DMS 273 (cell line): ENCODE measurements around the gene CHD2.
"Not testable (repeated sequence)": the region's sequence is repeated elsewhere in the genome, so short reads cannot be mapped to it uniquely, and the experiment has no call there.

Experiments
- DNase-seq: peaks from one replicate; lab custom pipeline; 2025; ENCODE audit not compliant: unreplicated experiment; lab: John Stamatoyannopoulos, UW

The CHD2 gene

DNA sequence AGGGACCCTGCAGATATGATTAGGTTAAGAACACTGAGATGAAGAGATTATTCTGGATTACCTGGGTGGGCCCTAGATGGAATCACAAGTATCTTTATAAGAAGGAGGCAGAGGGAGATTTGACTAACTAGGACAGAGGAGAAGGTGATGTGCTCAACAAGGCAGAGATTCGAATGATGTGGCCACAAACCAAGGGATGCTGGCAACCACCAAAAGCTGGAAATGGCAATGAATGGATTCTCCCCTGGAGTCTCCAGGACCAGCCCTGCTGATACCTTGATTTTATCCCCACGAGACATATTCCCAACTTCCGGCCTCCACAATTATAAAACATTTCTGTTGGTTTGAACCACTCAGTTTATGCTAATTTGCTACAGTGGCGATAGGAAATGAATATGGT is 146.0 kb downstream of the CHD2 start:
- DNase-seq, result no peak

DNA sequence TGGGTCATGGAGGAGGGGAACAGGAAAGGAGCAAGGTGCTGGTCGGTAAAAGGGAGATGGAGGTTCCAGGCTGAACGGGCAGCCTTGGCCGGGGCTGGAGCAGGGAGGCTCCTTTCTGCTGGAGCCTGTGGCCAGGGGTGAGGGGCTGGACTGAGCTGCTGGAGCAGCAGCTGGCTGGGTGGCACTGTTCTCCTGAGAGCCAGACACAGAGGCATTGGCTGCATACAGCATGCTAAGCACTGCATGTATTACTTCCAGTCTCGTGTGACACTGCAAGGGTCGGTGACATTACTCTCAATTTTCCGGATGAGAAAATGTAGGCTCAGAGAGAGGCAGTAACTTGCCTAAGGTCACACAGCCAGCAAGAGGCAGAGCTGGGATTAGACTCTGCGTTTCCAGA is 146.6 kb downstream of the CHD2 start:
- DNase-seq, result no peak

DNA sequence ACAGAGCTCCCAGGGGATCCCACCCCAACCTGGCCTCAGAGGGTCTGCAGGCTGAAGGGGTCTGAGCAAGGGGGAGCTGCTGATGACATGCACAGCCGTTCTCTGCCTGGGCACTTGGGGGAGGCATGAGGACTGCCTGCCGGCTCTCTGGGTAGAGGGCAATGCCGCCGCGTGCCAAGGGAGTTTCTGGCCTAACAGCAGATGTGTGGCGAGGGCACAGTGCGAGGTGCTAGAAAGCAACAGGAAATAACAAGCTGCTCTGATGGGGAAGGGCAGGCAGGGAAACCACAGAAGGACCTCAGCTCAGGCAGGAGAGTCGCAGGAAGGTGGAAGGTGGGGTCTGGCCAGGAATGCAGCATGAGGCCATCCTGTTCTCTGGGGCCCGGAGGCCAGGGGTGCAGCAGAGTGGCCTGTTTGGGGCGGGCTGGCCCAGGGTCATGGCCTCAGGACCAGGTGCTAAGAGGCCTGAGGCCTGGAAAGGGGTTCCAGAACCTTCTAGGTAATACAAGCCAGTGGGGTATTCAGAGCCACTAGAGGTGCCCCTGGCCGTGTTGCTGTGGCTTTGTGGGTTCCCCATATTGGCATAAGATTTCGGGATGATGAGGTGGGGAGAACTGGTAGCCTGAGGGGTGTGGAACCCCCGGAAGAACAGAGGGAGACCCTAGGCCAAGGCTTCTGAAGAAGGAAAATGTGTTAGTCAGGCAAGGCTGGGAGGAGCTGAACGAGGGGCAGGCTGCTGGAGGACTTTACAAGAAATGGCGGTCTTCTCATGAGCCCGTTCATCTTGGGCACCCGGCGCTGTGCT is 147.7 kb downstream of the CHD2 start:
- peak; percentile 9 for DNase-seq

DNA sequence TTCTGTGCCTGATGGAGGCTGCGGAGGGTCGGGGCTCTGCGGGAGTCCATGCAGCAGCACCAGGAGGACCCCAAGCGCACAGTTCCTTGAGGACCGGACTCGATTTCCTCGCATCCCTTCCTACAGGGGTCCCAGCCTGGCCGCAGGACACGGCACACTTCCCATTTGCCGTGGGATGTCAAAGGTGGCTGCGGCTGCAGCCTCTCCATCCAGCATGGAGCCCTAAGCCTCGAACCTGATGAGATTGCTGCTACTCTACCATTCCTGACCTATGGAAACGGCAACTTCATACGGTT is 148.2 kb downstream of the CHD2 start:
- no peak for DNase-seq

DNA sequence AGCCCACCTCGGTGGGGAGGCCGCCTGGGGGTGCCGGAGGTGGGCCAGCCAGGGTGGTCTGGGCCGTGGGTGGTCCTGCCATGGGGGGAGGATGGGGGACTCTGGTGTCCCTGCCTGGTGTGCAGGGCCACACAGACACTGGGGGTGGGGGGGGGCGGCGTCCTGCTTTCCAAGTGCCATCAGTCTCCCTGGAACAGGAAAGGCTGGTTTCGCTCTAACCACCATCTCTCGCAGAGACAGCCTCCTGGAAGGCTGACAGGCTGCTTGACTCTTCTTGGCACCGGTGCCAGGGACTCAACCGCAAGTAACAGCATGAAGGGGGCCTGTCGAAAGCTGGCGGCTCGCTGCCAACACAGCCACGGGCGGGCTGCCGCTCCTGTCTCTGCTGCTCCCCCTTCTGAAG is 148.6 kb downstream of the CHD2 start:
- peak; percentile 88 for DNase-seq

DNA sequence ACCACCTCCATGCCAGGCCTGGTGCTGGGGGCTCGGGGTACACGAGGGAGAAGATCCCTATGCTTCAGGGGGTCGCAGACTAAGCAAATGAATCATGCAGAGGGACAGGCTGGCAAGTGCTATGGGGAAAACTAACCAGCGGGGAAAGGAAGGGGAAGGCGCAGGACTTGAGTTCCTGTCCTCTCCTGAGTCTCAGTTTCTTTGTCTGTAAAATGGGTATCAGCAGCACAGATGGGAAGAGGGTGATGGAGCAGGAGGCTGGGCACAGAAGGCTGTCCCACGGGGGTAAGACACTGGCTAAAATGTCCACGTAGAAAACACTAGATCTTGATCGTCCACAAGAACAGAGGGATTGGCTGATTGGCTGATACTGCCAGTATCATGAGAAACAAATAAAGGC is 149.1 kb downstream of the CHD2 start:
- DNase-seq, result no peak

DNA sequence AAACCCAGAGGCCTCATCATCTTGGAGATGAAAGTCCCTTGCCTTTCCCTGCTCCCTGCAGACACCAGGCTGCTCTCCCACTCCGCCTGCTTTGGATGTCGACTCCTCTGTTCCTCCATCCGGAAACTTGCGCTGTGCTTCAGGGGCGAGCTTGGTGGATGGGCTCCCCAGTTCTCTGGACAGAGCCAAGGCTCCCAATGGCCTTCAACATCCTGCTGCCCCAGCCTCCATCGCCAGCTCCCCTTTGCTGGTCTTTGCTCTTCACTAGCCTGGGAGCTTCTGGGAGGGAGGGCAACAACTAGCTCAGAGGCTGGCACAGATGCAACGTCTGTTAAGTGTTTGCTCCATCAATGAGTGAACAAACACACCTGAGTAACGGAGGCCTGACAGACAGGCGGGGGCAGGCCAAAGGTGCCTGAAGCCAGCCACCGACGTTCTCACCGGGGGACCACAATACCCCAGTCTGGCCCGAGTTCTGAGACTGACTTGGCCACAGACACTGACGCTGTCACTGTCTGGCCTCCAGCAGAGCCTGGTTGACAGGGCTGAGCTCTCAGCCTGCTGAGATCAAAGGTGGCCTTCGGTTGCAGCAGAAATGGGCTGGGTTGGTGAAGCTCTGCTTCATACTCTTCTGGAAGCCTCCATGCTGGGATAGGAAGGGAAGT is 149.9 kb downstream of the CHD2 start:
- DNase-seq, result no peak

DNA sequence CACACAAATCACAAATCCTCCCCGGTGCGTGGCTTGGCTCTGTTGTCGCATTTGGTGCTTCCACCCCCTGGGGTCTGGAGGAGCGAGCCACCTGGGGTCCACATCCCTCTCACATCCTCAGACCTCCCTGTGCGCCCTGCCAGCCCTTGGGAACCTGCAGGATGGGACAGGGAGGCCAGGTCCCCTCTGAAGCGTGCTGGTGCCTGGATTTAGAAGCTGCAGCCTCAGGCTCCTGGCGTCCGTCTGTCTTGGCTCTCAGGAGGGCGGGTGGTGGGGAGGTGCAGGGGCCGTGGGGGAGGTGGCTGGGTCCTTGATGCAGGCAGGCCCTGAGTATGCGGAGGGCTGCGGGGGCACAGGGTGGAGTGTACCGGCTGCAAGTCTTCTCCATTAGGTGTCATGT is 150.5 kb downstream of the CHD2 start:
- no peak for DNase-seq

DNA sequence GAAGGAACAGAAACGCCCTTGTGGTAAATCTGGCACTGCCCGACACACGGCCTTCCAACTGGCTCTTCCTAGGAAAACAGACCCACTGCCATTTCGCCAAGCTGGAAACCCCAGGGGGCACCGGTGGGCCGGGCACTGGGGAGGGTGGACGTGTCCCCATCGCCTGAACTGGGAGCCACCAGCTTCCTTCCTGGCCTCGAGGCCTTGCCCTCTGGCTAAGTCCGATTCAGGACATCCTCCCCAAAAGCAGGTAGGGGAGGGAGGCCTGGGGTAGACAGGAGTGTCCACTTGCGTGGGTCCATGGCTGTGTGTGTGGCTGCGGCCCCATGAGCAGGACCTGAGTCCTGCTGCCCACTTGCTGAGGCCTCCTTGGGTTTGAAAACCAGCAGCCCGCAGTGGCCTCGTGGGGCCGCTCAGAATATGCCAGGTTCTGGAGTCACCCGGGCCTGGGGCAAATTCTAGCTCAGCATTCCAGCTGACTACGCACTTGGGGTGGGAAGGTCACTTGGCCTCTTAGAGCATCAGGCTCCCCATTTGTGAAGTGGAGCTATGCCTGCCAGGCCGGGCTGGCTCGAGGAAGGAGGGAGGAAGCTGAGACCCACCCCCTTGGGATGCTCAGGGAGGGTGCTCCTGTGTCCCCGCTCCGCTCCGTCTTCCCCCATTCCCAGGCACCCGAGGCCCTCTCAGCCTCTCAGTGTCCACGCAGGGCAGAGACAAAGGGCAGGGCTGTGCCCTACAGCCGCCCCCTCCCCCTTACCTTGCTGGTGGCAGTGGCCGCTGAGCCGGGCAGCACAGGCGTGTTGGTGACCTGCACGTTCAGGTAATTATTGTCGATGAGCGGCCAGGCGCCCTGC is 151.3 kb downstream of the CHD2 start:
- DNase-seq, result no peak

DNA sequence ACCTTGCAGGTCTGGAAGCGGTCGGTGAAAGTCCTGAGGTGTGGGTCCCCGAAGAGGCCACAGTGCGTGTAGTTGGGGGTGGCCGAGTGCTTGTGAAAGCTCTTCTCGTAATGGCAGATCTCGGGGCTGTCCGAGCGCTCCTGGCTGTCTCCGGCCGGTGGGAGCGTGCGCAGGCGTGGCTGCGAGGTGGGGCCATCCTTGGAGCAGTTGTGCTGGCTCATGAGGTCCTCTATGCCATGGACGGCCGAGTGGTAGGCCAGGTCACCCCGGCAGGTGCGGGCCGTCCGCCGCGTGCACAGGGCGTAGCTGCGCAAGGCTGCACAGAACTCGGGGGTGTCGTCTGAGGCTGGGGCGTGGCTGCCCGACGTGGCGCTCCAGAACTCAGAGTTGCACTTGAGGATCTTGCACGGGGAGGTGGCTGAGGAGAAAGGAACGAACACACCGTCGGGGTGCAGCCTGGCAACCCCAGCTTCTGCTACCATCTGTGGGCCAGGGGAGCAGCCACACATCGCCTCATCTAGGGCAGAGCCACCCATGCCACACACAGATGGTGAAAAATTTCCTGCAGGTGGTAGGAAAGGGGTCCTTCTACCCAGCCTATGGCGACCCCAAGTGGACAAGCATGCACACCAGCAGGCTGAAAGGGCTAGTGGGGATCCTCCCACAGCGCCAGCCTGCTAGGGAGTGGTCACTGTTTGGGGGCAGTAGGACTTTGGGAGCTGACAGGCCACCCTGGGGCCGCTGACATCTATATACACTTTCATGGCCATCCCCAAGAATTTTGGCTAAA is 152.2 kb downstream of the CHD2 start:
- DNase-seq, result peak; percentile 61

DNA sequence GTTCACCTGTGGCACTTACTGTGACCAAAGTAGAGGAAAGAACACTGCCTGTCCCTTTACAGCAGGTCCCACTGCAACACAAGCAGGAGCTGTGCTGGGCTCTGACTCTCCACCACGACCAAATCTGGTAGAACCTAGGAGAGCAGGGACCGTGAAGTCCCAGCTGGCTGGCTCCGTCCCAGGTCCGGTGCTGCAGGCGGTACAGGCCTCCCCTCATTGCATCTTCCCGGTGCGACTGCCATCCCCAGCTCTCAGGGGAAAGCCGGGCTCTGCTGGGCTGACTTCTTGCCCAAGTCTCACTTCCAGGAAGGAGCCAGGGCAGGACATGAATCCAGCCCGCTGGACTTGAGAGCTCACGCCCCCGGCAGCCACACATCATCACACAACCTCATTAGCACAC is 155.1 kb downstream of the CHD2 start:
- DNase-seq, result no peak

DNA sequence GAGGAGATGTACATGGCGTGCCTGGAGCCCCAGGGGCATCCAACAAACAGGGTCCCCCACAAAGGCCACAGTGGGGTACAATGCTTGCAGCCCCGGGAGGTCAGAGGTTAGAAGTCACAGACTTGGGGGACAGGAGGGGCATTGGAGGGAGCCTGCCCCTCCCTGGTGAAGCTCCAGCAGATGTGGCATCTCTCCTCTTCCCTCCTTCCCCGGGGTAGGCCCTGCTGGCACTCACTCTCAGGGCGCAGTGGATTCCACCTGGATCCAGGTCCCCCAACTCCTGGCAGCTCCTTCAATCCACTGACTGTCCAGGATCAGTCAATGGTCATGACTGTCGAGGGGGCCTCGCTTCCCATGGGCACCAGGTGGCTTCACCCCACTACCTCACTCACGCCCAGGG is 156.7 kb downstream of the CHD2 start:
- DNase-seq, result no peak

DNA sequence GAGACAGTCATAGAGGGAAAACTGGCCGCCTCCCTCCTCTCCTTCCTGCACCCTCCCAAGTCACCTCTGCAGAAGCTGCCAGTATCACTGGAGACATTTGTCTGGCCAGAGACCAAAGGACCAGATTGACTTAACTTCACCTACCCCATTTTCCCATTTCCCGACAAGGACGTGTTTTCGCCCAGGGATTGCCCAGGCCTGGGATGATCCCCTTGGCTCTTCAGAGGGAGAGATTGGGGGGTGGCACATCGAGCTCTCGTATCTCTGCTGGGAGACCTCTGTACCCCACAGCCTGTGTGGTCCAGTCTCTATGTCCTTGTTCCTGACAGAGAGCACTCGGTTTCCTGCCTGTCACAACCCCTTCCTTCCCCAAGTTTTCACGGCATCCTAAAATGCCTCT is 157.5 kb downstream of the CHD2 start:
- DNase-seq, result no peak

DNA sequence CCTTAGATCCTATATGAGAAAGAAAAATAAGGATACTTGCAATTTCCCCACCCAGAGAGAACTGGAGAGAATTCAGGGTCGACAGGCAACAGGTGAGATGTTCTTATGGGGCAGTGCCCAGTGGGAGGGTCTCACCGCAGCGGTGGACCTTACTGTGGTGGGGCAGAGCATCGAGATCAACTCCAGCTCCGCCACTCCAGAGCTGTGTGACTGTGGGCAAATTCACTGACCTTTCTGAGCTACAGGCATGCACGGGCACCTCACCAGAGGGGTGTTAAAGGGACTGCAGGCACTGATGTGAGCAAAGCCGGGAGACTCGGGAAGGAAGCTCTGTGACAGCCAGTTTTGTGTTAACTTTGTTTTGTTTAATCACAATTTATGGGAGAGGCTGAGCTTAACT is 158.0 kb downstream of the CHD2 start:
- DNase-seq, result no peak

DNA sequence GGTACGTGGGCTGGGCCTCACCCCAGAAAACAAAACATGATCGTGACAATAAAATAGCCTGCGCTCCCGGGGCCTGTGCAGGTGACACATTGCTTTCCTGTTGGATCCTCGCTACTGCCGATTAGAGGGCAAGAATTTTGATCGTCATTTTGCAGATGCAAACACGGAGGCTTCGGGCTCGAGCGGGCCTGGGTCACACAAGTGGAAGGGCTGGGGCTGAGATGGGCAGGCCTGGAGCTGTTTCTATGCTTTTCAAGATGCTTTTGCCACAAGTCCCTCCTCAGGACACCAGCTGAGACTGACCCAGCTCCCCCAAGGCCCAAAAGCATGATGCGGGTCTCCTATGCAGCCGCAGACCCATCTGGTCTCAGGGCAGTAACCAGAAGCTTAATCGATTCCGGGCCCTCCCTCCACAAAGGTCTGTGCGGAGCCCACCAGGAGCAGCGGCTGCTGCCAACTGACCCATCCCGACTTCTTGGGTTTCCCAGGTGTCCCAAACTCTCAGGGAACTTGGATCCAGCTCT is 158.8 kb downstream of the CHD2 start:
- DNase-seq, result no peak

DNA sequence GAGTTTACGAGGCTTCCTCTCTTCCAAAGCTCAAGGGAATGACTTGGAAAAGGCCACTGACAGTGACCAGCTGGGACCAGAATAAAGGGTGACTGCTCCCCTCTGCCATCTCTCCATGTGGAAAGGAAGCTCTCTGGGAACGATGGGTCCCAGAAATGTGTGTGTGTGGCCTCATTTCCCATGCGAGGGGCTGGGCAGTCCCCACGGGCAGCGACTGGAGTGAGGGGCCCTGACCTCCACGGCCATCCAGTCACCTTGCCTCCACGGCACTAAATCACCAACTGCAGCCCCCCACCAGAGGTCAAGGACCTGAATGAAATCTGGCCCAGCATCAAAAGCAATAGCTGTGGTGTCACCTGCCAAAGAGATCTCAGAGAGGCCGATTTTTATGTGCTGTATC is 159.3 kb downstream of the CHD2 start:
- no peak for DNase-seq

DNA sequence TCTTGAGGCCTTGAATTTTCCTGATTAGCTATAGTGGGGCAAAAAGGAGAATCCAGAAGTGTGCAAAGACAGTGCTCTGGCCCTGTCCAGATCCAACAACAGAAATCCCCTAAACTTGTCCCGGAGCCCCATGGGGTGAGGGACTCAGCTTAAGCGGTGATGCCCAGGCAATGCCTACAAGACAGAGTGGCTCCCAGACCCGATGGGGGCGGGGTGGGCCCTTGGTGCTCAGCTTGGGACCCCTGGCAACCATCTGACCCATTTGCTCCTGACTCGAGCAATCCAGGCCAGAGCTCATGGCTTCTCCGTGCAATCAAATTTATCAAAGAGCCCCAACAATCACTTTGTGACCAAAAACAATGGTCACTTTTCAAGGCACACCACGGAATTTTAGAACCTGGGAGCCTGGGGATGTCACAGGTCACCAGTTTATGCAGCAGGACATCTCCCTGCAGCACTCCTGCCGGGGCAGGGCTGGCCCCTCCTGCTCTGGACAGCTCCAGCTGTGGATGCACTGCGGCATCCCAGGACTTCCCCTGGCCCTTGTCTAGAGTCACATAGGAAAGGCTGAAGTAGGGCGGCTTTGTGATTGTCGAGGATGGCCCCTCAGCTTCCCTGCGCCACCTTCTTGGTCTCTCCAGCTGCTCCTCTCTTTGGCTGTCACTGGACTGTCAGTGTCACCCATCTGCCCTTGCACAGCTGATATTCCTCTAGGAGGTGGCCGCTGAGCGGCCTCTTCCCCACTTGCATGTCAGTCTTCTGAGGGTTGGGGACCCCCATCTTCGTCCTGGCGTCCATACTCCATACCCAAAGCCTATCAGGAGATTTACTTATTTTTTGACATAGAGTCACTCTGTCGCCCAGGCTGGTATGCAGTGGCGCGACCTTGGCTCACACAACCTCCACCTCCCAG is 160.5 kb downstream of the CHD2 start:
- no peak for DNase-seq

DNA sequence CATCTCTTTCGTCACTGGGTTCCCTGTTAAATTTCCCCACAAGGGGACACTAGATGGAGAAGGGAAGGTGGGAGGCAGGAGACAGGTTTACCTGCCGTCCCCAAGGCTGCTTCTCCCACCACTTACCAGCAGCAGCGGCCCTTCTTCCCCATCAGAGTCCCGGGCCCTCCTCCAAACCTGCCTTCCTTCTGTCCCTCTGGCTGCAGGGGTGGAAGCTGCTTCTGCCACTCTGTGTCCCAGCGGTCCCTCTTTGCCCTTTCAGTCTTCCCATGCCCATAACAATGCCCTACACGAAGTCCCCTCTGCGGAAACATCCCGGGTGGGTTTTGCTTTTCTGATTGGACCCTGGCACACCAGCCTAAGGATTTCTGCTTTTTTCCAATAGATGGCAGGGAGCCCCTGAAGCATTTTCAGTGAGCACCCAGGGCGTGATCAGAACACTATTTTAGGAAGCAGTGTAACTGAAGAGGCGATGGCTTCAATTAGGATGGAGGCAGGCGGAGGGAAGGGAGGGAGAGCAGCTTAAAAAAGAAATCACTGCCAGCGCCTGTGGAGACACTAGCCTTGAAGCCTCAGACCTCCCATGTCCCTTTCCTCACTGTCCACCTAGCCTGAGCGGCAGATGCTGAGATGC is 162.6 kb downstream of the CHD2 start:
- DNase-seq, result not testable (repeated sequence)

DNA sequence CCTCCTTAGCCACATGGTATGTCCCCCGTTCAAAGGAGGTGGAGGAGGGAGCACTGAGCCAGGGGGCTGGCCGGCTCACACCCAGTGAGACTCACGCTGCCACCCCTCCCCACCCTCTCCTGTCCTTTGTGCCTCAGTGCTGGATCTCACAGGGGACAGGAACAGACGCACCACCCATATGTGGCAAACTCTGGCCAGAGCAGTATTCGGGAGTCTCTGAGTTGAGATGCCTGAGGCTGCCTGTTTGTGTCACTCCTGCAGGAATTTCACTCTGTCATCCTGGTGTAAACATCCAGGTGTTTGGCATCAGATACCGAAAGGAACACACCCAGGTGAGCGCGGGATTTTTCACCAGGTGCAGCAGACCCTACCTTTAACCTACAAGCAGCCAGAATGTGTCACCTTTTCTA is 163.1 kb downstream of the CHD2 start:
- no peak for DNase-seq
